ENCODE results near the gene EMD. TPM values are rescaled to one million over a fixed set of nuclear protein-coding genes. Genes with fewer than 3 reads are reported as not detected.

EMD gene
- total and polyA plus RNA-seq, 12 donors, result 47.8 to 170 (median 59.6) TPM

DNA sequence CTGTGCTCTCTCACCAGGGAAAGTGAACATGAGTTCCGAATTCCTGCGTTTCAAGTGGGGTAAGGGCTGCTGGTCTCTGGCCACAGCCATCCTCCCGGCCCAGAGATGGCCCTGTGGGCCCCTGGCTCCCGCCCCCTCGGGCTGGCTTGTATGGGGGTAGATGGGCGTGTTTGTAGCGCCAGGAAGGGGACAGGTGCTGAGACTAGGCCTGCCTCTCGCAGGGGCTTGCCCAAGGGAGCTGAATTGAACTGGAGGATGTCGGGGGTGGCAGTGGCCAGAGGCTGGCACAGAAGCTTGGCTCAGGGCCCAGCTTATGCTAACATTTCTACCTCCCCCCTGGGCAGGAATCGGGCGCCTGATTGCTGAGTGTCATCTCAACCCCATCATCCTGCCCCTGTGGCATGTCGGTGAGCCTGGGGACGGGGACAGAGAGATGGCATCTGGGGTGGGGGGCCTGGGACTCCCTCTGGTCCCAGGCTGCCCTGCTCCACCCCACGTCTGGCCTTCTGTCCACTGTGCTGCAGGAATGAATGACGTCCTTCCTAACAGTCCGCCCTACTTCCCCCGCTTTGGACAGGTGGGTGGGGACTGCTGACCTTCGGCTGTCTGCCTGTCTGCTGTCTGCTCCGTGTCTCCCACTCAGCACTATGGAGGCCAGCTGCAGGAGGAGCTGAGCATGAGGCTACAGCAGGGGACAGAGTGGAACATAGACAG is 40.8 kb downstream of the EMD start:
- H3K36me3 ChIP-seq, result peaks cover 0 to 10% (median 0%) of the 10 kb centered on the region in 9 donors
- intact Hi-C loops (cut with DNase I), result no loop called here

GRCh38 chrX:154420402-154420756 is 41.3 kb downstream of the EMD start:
- peak overlapping the region in 7 of 10 donors; percentile 12 to 42 (median 32) for H3K4me3 ChIP-seq
- peak in 7 of 8 donors; percentile 17 to 56 (median 35) for ATAC-seq

More for the DNA sequence above, 40.8 kb downstream of the EMD start:
- H3K4me1 ChIP-seq, result peaks cover 0 to 22% (median 0%) of the 10 kb centered on the region in 9 donors
- H3K4me3 ChIP-seq, result peak overlapping the region in 7 of 10 donors; percentile 12 to 42 (median 32)
- no peaks in the 10 kb centered on the region for H3K9me3 ChIP-seq
- peak overlapping the region; percentile 20 to 86 (median 74) for H3K27ac ChIP-seq
- TF ChIP-seq CTCF (IDR thresholded peaks at IDR 0.05), result no peak
- peak; percentile 71 to 96 (median 91) for ATAC-seq
- WGBS, 2 donors, result 32 to 44% methylated on average over 14 to 19 of the region's 19 CpGs
- DNase-seq, result peak; percentile 28 to 56
- H3K27me3 ChIP-seq, result no peaks in the 10 kb centered on the region

DNA sequence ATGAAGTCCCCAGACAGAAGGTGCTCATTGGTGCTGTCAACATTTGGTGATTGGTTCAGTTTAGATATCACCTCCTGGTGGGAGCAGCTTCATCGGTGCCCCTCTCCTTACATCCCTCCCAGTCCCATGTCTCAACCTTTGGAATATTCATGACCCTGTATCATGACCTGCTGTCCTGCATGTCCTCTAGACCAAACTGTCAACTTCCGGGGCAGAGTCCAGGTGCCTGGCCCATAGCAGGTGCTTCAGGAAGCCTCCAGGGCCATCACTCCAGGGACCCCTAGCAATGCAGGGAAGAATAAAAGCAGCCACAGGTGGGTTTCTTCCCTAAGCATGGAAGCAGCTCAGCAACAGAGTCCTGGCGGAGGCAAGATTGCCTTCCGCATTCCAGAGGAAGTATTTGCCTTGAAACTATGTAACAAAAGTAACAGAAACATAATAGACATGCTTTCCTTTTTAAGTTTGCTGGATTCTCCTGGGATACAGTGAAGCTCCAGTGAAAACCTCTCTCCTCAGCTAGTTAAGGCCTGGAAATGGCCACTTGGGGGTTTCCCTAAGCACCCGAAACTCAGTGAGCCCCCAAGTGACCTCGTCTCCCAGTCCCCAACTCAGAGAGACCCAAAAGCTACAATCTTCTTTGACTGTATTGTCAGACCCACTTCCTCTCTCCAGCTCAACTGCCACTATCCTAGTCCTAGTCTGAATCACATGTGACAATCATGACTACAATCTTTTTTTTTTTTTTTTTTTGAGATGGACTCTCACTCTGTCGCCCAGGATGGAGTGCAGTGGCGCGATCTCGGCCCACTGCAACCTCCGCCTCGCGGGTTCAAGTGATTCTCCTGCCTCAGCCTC is 48.0 kb downstream of the EMD start:
- no peaks in the 10 kb centered on the region for H3K9me3 ChIP-seq
- ATAC-seq (no peak), DNase-seq (no peak)
- H3K27me3 ChIP-seq, result no peaks in the 10 kb centered on the region
- H3K4me3 ChIP-seq, result peak overlapping the region in 2 of 10 donors; percentile 72 to 80
- TF ChIP-seq CTCF (IDR thresholded peaks at IDR 0.05), result no peak
- 84 to 86% methylated on average over 13 of the region's 13 CpGs for WGBS, 2 donors
- intact Hi-C loops (cut with DNase I), result no loop called here
- H3K4me1 ChIP-seq, result peaks cover 0 to 30% (median 17%) of the 10 kb centered on the region in 9 donors
- peaks cover 0 to 6% (median 0%) of the 10 kb centered on the region in 9 donors for H3K36me3 ChIP-seq
- peak overlapping the region in 4 of 10 donors; percentile 35 to 90 (median 86) for H3K27ac ChIP-seq

More at GRCh38 chrX:154420402-154420756, 41.3 kb downstream of the EMD start:
- Histone ChIP-seq H3K9me3 (no peaks in the 10 kb centered on the region), H3K27me3 (no peaks in the 10 kb centered on the region), H3K27ac (peak overlapping the region; percentile 20 to 86 (median 74)), H3K4me1 (peaks cover 0 to 22% (median 0%) of the 10 kb centered on the region in 9 donors), H3K36me3 (peaks cover 0 to 6% (median 0%) of the 10 kb centered on the region in 9 donors)
- DNase-seq, result no peak
- 23 to 48% methylated on average over 10 of the region's 10 CpGs for WGBS, 2 donors
- no peak for TF ChIP-seq CTCF (IDR thresholded peaks at IDR 0.05)
- intact Hi-C loops (cut with DNase I), result no loop called here
